HEK293 (cell line): ENCODE measurements around the gene SETD1B.

Source experiments
- ATF2 ChIP-seq: fragments of 450-650 bp; formaldehyde crosslinking; IDR thresholded peaks from 2 replicates; pipeline ENCODE4 v1.5.1; 2016; ENCODE audit warnings: missing biosample characterization, missing genetic modification characterization, low read depth
- CTCF ChIP-seq: fragments of 450-650 bp; formaldehyde crosslinking; IDR thresholded peaks from 2 replicates; pipeline ENCODE4 v1.5.1; 2016; ENCODE audit warnings: missing biosample characterization, missing genetic modification characterization
- GLIS2 ChIP-seq: fragments of 450-650 bp; formaldehyde crosslinking; IDR thresholded peaks from 2 replicates; pipeline ENCODE4 v1.5.1; 2016; ENCODE audit warnings: missing biosample characterization, missing genetic modification characterization
- PBX3 ChIP-seq: sonication (generic); formaldehyde crosslinking; IDR thresholded peaks from 2 replicates; pipeline ENCODE4 v1.8.1; 2022; ENCODE audit warnings: mild to moderate bottlenecking, moderate library complexity, missing genetic modification reagents
- REST ChIP-seq: fragments of 450-650 bp; formaldehyde crosslinking; IDR thresholded peaks from 2 replicates; pipeline ENCODE4 v1.5.1; 2016; ENCODE audit warnings: missing biosample characterization, missing genetic modification characterization
- ZBTB21 ChIP-seq: fragments of 450-650 bp; formaldehyde crosslinking; IDR thresholded peaks from 2 replicates; pipeline ENCODE4 v1.5.1; 2017; ENCODE audit warnings: missing biosample characterization, missing genetic modification characterization
- ZBTB7A ChIP-seq: fragments of 450-650 bp; formaldehyde crosslinking; IDR thresholded peaks from 2 replicates; pipeline ENCODE4 v1.5.1; 2016; ENCODE audit warnings: low read depth, missing biosample characterization, missing genetic modification characterization
- ZFP41 ChIP-seq: fragments of 450-650 bp; formaldehyde crosslinking; IDR thresholded peaks from 2 replicates; pipeline ENCODE4 v1.5.1; 2016; ENCODE audit warnings: missing biosample characterization, missing genetic modification characterization, borderline replicate concordance
- ZNF16 ChIP-seq: fragments of 450-650 bp; formaldehyde crosslinking; IDR thresholded peaks from 2 replicates; pipeline ENCODE4 v1.5.1; 2016; ENCODE audit warnings: low read depth, missing biosample characterization, missing genetic modification characterization
- ZNF239 ChIP-seq: fragments of 450-650 bp; formaldehyde crosslinking; IDR thresholded peaks from 2 replicates; pipeline ENCODE4 v1.5.1; 2016; ENCODE audit warnings: missing biosample characterization, missing genetic modification characterization
- ZNF585B ChIP-seq: fragments of 450-650 bp; formaldehyde crosslinking; IDR thresholded peaks from 2 replicates; pipeline ENCODE4 v1.5.1; 2016; ENCODE audit warnings: missing biosample characterization, missing genetic modification characterization
- ZSCAN18 ChIP-seq: fragments of 450-650 bp; formaldehyde crosslinking; IDR thresholded peaks from 2 replicates; pipeline ENCODE4 v1.5.1; 2016; ENCODE audit warnings: missing biosample characterization, missing genetic modification characterization

GRCh38 chr12:121858662-121859572 lies 55.1 kb downstream of the SETD1B start, which contains the start of gene HPD:
- TF ChIP-seq CTCF (no peak), PBX3 (CRISPR knock-in tag) (no peak), ATF2 (no peak), ZBTB7A (tag by site-specific recombination) (no peak), REST (tag by site-specific recombination) (no peak), ZNF585B (tag by site-specific recombination) (no peak), ZBTB21 (no peak), GLIS2 (tag by site-specific recombination) (no peak), ZSCAN18 (tag by site-specific recombination) (no peak), ZFP41 (tag by site-specific recombination) (no peak), ZNF239 (tag by site-specific recombination) (no peak), ZNF16 (tag by site-specific recombination) (no peak)
